GM21526 (cell line): ENCODE results near the gene NFYA.
A peak's percentile ranks its signal among the peaks of the same experiment; 100 is the strongest.

Experiments
- ATAC-seq: cut with Tn5 transposase; IDR thresholded peaks from one replicate; pipeline ENCODE4 v1.9.1; 2021; ENCODE audit warnings: moderate library complexity; ENCODE audit not compliant: unreplicated experiment, low FRiP score

The NFYA gene

DNA sequence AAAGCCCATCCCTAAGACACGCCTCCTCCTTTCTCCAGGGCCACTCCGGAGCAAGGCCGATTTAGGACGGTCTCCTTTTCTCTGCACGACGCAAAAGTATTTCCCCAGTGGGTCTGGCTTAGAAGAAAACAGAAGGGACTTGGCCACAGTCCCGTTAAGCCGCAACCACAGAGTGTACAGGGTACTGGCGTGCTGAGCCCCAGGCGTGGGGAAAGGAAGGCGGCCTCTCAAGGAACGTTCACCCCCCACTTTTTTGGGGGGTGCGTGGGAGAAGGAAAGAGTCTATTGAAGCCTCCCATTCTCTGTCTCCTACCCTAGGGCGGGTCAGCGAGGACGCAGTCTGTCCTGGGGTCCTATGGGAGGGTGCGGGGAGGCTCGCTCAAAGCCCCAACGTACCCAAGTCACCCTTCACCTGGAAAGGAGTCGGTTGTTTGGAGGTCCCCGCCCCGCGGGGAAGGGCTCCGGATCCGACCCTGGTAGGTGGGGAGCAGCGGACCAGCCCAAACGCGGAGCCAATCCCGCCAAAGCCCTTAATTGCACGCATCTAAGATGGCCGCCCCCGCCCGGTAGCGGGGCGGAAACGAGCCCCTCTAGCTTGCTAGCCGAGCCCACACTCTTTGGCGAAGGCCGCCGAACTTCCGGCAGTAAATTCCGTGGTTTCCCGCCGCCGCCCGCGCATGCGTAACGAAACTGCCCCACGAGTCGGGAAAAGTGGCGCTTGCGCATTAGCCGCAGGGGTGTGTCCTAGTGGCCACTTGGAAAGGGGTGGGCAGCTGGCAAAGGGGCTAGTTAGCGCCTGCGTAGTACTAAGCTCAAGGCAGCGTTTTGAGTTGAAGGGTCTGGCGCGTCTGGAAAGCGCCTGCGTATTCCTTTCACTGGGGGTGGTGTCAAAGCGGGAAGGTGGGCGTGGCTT is 595 bp upstream of the NFYA start, which contains the start of gene OARD1:
OARD1 (minus strand) TSS at position 434 of the 913 bp plus-strand sequence. CDS start 722 bp downstream, outside the sequence.
- ATAC-seq: peak; percentile 73

GRCh38 chr6:41073203-41073967 is 611 bp downstream of the NFYA start:
- ATAC-seq: peak; percentile 32

DNA sequence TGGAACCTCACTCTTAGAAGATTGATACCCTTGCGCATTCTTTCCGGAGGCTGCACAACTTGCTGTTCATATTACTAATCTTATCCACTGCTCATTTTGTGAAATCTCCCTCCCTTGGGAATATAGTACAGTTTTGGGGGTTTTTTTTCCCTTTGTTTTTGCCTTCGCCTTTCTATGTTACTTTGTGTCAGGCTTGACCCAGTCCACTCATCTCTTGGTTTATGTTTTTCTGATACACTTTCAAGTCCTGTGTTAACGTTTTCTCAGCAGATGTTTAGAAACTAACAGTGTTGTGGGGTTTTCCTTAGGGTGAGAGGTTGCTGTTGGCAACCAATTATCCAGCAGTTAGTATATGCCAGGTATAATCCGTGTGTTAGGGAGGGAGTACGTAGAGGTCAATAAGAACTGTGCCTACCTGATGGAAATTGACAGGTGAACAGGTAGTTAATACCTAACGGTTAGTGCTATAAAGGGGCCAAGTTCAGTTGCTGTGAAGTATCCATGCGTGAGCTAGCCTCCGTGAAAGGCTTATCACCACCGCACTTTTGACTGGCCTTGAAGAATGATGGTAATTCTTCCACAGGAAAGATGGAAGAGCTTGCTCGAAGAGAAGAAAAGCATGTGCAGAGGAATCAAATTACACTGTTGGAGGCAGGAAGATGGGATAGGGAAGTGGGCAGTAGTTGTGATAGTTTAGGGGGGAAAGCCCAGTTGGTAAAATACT is 1.4 kb downstream of the NFYA start:
- no peak for ATAC-seq

GRCh38 chr6:41074692-41075436 is 2.1 kb downstream of the NFYA start:
- ATAC-seq: no peak

DNA sequence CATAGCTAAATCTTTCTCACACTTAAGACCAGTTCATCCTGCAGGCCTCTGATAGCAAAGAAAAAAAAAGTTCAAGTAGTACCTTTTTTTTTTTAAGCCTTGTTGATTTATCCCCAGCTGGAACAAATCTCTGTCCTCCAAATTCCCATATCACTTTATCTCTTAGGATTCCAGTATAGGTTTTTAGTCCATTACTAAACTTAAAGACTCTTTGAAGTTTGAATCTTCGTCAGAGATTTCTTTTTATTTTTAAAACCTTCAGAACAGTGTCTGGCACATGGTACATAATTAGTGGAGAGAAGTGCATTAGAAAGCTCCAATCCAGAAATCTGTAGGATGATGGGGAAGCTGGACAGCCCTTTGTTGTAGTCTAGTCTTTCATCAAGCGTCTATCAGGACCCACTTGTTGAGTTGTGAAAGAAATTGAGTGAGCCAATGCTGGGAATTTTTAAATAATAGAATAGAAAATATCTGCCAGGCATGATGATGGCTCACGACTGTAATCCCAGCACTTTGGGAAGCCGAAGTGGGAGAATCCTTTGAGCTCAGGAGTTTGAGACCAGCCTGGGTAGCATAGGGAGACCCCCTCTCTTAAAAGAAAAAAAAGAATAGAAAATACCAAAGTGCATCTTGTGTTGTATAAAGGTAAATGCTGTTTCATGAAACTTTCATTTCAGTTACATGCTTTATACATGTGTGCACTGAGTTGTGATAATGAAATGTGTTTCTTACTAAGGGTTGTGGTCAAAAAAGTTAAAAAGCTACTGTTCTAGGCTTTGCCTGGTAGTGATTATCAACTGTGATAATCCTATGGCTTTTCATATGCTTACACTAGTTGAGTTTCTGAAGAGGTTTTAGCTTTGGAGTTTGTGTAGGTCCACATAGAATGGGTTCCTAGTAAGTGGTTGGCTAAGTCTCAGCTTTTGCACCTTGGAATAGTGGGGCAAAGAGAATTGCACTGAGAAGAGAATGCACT is 3.2 kb downstream of the NFYA start:
- no peak for ATAC-seq

DNA sequence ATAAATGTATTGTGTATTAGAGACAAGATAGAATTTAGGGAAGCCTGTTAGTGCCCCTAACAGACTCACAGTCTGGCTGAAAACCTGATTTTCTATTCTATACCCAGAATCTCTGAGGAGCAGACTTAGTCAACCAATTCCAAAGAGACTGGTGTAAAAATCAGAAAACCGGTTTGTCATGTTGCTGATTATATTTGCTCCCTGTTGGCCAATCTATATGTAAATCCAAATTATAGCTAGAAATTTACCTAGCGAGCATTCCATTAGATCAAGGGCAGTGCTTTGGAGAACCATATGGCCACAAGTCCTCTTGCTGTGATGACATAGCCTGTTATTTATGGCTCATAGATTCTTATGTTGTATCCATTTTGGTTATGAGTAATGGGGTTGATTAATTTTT is 4.8 kb downstream of the NFYA start:
- ATAC-seq: no peak

DNA sequence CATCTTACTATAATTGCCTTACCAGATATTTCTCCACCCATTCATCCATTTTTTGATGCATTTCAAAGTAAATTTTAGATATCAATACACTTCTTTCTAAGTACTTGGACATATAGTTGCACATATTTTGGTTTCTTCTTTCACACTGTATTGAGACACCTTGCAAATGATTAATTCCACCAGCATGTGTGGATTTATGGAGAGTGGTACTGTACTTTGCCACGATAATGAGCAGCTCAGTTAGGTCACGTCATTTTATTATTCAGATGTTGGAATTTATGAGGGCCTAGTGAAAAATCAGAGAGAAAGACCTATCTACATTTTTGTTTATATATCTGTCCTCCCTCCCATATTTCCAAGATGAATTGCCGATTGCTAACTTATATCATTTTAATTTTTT is 5.3 kb downstream of the NFYA start:
- no peak for ATAC-seq

DNA sequence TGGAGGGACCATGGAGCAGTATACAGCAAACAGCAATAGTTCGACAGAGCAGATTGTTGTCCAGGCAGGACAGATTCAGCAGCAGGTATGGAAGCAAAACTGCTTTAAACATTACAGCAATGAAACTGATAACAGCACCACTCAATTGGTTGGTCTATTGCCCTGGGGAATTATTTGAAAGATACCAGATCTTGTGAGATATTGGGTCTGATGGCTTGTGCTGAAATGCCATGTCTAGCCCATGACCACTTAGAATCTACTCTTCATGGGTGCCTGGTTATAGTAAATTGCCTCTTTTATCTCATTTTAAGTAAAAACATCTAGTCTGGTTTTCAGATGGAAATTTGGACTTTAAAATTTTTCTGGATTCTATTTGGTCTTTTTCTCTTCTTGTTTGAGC is 6.3 kb downstream of the NFYA start:
- no peak for ATAC-seq

- no peak for ATAC-seq
These were observed 7.8 kb downstream of the NFYA start for GRCh38 chr6:41080621-41081020.

DNA sequence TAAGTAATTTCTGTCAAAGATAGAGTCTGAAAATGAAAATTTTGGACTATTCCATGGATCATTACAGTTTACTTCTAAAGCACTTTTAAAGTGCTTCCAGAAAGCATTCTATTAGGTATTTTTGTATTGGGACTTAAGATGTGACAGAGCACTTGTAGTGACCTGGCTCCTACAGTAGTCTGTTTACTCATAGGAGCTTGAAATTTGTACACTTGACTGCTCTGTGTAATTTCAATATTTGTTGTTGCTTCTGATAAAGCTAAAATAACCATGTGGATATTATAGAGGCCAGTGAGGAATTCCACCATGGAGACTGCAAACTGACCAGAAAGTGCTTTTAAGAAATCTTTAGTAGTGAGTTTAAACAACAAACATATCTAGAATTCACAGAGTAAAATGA is 10.3 kb downstream of the NFYA start:
- ATAC-seq: no peak

DNA sequence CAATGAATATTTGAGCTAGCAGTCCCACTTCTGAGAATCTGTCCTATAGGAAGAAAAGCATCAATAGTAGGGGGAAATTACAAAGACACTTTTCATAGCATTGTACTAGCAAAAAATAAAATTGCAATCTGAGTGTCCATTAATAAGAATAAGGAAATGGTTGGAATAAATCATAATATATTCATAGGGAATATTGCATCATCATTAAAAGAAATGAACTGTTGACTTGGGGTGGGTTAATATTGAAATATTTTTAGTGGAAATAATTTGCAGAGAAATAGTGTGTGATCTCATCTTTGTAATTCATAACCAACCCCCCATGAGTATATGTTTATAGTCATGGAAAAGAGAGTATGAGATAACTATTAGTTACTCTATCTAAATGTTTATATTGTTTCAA is 12.4 kb downstream of the NFYA start:
- no peak for ATAC-seq

- no peak for ATAC-seq
These were observed 15.7 kb downstream of the NFYA start for GRCh38 chr6:41088451-41088850.

- no peak for ATAC-seq
These were observed 18.3 kb downstream of the NFYA start for GRCh38 chr6:41090841-41091761.

- ATAC-seq: no peak
These were observed 19.8 kb downstream of the NFYA start for GRCh38 chr6:41092421-41093140.

- no peak for ATAC-seq
These were observed 21.0 kb downstream of the NFYA start for GRCh38 chr6:41093729-41094128.

GRCh38 chr6:41097467-41098090 is 24.8 kb downstream of the NFYA start:
- ATAC-seq: no peak

DNA sequence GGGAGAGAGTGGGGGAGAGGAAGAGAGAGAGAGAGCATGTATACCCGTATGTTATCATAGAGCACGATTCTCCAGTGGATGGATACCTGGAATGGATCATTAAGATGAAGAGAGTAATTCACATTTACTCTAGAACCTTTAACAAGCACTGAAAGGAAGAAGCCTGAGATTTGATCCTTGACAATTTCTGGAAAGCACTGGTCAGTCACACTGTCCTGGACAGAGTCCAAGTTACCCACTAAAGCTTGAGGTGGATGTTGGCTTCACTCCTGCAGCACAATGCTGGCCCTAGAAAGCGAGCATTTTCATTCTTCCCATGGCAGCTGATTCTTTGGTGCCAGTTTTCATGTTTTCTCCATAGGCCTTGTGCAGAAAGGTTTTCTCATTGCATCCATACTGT is 25.6 kb downstream of the NFYA start:
- ATAC-seq: no peak
